ENCODE results near the gene C1orf50.
"Not testable (repeated sequence)": the region's sequence is repeated elsewhere in the genome, so short reads cannot be mapped to it uniquely, and the experiment has no call there.

Gene C1orf50

GRCh38 chr1:42766741-42767509 is at the start of gene C1orf50, which contains the start of gene P3H1:
C1orf50 (plus strand) TSS chr1:42767249; CDS start chr1:42767312, 63 bp downstream.
P3H1 (minus strand) TSS chr1:42767028; CDS start chr1:42766971, 57 bp downstream.
- peak within 1 kb of the TSS; percentile 94 for H3K4me3 ChIP-seq (ENCODE audit: low read depth, low read length)

DNA sequence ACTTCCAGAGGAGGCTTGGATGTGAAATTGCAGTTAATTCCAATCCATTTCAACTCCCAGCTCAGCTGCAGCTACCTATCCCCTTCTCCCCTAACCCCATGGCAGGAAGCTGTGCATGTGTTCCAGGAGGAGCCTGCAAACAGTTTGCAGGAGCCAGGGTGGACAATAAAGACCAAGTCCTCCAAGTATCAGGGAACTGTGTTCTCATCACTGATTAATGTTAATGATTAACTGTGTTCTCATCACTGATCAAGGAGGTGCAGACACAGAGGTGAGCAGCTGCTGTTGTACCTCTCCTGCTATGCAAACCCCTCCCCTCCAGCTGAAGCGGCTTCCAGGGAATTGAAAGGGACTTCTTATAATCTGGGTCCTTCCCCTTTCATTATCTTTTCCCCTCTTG is 46.2 kb upstream of the C1orf50 start:
- H3K4me3 ChIP-seq (ENCODE audit: low read depth, low read length): no peak overlapping the region

- no peak overlapping the region for H3K4me3 ChIP-seq (ENCODE audit: low read depth, low read length)
These were observed 45.1 kb upstream of the C1orf50 start for GRCh38 chr1:42721926-42722325.

GRCh38 chr1:42722403-42722802 is 44.6 kb upstream of the C1orf50 start:
- H3K4me3 ChIP-seq (ENCODE audit: low read depth, low read length): not testable (repeated sequence)

DNA sequence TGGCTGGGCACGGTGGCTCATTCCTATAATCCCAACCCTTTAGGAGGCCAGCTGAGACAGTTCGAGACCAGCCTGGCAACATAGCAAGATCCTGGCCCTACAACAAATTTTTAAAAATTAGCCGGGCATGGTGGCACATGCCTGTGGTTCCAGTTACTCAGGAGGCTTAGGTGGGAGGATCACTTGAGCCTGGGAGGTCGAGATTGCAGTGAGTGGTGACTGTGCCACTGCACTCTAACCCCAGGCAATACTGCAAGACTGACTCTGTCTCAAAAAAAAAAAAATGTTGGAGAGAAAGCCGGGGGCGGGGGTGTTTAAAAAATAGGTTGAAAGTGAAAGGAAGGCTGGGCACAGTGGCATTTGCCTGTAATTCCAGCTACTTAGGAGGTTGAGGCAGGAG is 43.5 kb upstream of the C1orf50 start:
- no peak overlapping the region for H3K4me3 ChIP-seq (ENCODE audit: low read depth, low read length)

GRCh38 chr1:42725820-42726219 is 41.2 kb upstream of the C1orf50 start:
- H3K4me3 ChIP-seq (ENCODE audit: low read depth, low read length): not testable (repeated sequence)

DNA sequence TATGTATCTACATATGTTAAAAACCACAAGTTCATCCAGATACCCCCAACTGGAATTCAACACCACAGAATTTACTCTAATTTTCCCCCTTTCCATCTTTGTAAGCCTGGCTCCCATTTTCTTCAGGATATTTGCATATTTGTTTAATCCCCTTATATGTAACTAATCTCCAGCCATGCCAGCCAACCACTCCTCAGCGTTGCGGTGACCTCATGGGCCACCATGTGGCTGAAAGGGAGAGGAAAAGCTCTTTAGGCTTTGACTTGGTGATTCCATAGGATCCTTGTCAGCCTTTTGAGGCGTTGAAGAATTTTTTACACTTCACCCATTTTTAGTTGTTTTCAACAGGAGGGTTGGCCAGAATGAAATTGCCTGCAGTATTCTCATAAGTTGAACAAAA is 37.0 kb upstream of the C1orf50 start:
- H3K4me3 ChIP-seq (ENCODE audit: low read depth, low read length): no peak overlapping the region

GRCh38 chr1:42730988-42731387 is 36.1 kb upstream of the C1orf50 start:
- no peak overlapping the region for H3K4me3 ChIP-seq (ENCODE audit: low read depth, low read length)

- no peak overlapping the region for H3K4me3 ChIP-seq (ENCODE audit: low read depth, low read length)
These were observed 35.5 kb upstream of the C1orf50 start for GRCh38 chr1:42731585-42731984.

- no peak overlapping the region for H3K4me3 ChIP-seq (ENCODE audit: low read depth, low read length)
These were observed 34.8 kb upstream of the C1orf50 start for GRCh38 chr1:42732126-42732680.

DNA sequence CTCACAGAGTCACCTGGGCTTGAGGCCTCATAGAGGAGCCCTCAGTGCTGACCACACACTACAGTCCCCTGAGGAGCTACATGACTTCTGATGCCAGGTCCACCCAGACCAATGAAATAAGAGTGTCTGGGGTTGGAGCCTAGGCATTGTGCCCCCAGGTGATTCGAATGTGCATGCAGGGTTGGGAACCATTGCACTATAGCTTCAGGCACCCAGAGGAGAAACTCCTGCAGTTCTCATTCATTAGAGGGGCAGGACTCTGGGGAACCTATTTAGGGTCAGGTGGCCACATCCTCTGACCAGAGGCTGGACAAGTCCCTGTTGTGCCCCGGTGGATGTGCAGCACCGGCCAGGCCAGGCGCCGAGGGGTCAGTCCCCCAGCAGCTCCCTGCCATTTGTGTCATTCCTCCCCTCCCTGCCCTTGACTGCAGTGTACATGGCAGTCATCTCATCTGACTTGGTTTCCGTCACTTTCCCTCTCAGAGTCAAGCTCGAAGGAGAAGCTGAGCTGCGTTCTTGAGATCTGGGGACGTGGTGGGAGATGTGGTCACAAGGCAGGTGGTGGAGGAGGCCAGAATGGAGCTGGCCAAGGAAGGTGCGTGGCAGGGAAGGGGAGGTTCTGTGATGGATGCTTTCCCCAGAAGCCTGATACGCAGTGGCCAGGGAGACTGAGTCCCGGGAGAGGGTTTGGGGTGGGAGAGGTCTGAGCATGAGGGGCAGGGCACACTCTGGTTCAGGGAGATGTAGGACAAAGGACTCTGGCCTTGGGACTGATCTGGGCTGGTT is 33.4 kb upstream of the C1orf50 start:
- H3K4me3 ChIP-seq (ENCODE audit: low read depth, low read length): no peak overlapping the region

GRCh38 chr1:42734201-42735035 is 32.6 kb upstream of the C1orf50 start:
- no peak overlapping the region for H3K4me3 ChIP-seq (ENCODE audit: low read depth, low read length)

DNA sequence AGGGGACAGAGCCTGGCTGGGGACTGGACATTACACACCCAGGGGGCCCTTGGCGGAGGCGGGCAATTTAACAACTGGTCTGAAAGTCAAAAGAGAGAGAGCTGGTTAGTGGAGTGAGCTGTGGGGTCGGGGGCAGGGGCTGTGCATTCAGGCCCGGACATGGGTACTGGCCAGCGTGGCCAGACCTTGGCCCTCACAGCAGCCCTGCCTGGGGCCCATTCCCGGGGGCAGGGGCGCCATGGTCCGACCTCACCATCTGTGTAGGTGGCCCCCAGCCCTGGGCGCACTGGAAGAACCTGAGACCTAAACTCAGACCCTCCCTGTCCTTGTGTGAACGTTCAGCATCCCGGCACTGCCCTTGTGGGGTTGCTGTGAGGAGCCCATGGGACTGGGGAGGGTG is 32.0 kb upstream of the C1orf50 start:
- H3K4me3 ChIP-seq (ENCODE audit: low read depth, low read length): no peak overlapping the region

- H3K4me3 ChIP-seq (ENCODE audit: low read depth, low read length): no peak overlapping the region
These were observed 31.5 kb upstream of the C1orf50 start for GRCh38 chr1:42735477-42736105.

- no peak overlapping the region for H3K4me3 ChIP-seq (ENCODE audit: low read depth, low read length)
These were observed 30.9 kb upstream of the C1orf50 start for GRCh38 chr1:42736152-42736551.

GRCh38 chr1:42736571-42737200 is 30.4 kb upstream of the C1orf50 start:
- no peak overlapping the region for H3K4me3 ChIP-seq (ENCODE audit: low read depth, low read length)

DNA sequence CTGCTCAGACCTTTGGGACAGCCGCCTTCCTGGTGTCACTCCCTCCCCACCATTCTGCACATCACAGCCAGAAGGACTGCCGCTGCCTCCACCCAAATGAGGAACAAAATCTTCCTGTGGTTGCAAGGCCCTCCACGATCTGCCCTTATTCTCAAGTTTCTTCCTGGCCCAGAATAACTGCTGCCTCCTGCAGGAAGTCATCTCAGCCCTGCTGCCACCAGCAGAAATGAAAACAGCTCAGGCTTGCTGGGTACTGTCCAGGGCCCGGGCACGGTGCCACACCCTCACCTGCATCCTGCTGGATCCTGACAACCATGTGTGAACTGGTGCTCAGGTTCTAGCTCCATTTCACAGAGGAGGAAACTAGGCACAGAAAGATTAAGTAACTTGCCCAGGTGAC is 29.8 kb upstream of the C1orf50 start:
- H3K4me3 ChIP-seq (ENCODE audit: low read depth, low read length): no peak overlapping the region

DNA sequence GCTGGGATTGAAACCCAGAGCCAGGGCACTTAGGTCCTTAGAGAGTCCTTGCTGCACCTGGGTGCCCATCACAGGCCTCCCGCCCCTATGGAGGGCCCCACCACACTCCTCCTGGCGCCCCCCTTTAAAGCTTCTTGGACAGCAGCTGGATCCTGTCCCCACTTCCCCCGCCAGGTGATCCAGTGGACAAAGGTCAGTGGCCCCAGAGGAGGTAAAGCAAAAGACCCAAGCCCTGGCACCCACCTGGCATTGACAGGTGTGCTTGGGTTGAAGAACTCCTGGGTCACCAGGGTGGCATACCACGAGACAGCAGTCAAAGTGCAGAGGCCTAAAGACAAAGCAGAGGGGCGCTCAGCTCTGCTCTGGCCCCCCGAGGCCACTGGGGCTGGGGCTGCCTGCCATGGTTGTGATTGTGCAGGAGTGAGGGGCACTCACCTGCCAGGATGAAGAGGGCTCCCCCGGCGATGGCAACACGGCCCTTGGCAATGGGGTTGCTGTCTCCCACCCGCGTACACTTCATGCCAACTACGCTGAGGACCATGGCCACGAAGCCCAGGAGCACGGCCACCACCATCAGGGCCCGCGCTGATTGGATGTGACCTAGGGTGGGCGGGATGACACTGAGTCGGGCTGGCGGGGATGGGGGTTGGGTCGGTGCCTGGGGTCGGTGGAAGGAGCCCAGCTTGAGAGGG is 28.9 kb upstream of the C1orf50 start:
- no peak overlapping the region for H3K4me3 ChIP-seq (ENCODE audit: low read depth, low read length)

GRCh38 chr1:42738678-42739226 is 28.3 kb upstream of the C1orf50 start:
- H3K4me3 ChIP-seq (ENCODE audit: low read depth, low read length): no peak overlapping the region

Measured in iPS-11a (cell line).